ENCODE measurements around the gene TENM4. TPM values are rescaled to one million over a fixed set of nuclear protein-coding genes. Genes with fewer than 3 reads are reported as not detected.

The TENM4 gene
- total and polyA plus RNA-seq, 10 of the 15 experiments (the other 5 are each of a cell fraction or from before 2014, with no cell fraction given) = 0.03 to 0.12 (median 0.06) TPM; not detected in 7

DNA sequence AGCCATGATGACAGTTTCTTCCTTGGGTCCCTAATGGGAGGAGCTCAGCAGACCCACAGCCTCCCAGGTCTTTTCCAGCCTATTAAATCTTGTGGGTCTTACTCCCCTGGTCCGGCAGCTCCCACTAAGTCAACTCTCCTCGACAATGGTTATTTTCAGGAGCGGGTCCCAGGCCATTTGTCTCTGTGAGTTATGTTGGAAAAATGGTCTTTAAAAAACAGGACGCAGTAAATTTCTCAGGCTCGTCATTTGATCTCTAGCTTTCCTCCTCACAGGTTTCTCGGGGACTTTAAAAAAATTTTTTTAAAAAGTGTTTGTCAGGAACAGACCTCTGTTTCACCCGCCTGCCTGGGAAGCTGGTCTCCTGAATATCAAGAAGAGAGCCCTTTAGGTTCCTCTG is 468.7 kb downstream of the TENM4 start (continued):
- no peak for TF ChIP-seq CBX5 (IDR thresholded peaks at IDR 0.05; ENCODE audit: low read depth)
- TF ChIP-seq, protein P1, sequence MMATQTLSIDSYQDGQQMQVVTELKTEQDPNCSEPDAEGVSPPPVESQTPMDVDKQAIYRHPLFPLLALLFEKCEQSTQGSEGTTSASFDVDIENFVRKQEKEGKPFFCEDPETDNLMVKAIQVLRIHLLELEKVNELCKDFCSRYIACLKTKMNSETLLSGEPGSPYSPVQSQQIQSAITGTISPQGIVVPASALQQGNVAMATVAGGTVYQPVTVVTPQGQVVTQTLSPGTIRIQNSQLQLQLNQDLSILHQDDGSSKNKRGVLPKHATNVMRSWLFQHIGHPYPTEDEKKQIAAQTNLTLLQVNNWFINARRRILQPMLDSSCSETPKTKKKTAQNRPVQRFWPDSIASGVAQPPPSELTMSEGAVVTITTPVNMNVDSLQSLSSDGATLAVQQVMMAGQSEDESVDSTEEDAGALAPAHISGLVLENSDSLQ (IDR thresholded peaks at IDR 0.05) = no peak
- TF ChIP-seq NR2C2 (IDR thresholded peaks at IDR 0.05; ENCODE audit: borderline replicate concordance, control insufficient read depth, insufficient read length, low read depth) = no peak
- TF ChIP-seq, protein P2, sequence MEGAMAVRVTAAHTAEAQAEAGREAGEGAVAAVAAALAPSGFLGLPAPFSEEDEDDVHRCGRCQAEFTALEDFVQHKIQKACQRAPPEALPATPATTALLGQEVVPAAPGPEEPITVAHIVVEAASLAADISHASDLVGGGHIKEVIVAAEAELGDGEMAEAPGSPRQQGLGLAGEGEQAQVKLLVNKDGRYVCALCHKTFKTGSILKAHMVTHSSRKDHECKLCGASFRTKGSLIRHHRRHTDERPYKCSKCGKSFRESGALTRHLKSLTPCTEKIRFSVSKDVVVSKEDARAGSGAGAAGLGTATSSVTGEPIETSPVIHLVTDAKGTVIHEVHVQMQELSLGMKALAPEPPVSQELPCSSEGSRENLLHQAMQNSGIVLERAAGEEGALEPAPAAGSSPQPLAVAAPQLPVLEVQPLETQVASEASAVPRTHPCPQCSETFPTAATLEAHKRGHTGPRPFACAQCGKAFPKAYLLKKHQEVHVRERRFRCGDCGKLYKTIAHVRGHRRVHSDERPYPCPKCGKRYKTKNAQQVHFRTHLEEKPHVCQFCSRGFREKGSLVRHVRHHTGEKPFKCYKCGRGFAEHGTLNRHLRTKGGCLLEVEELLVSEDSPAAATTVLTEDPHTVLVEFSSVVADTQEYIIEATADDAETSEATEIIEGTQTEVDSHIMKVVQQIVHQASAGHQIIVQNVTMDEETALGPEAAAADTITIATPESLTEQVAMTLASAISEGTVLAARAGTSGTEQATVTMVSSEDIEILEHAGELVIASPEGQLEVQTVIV (IDR thresholded peaks at IDR 0.05; ENCODE audit: borderline replicate concordance, partially characterized antibody) = no peak
- TF ChIP-seq RAD21 (IDR thresholded peaks at IDR 0.05; ENCODE audit: insufficient read depth, low read depth, low read length) = no peak
- TF ChIP-seq TCF3 (IDR thresholded peaks at IDR 0.05; ENCODE audit: borderline replicate concordance, insufficient read depth, low read depth, low read length) = no peak
- no peak for TF ChIP-seq SREBF2 (IDR thresholded peaks at IDR 0.05; ENCODE audit: low read length)

DNA sequence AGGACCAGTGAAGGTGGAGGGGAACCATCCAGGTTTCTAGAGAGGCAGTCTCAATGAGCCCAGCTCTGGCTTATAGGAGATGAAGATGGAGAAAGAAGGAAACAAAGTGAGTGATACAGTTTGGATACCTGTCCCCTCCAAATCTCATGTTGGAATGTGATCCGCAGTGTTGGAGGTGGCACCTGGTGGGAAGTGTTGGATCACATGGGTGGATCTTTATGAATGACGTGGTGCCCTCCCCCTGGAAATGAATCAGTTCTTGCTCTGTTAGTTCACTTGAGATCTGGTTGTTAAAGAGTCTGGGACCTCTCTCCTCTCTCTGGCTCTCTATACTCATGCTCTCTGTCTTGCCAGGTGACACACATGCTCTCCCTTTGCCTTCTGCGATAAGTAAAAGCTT is 473.0 kb downstream of the TENM4 start:
- H3K4me2 ChIP-seq (ENCODE audit: control insufficient read depth, insufficient read depth) = no peak overlapping the region
- ATAC-seq (no peak), DNase-seq (ENCODE audit: low read depth, low spot score) (no peak), FAIRE-seq (no peak)
- ChIA-PET SMC1A (ENCODE audit: uncharacterized antibody, unreplicated experiment) (no interaction called here), CTCF (no interaction called here), RAD21 (ENCODE audit: unreplicated experiment) (no interaction called here), POLR2A (no interaction called here)
- 24% methylated on average over 3 of the region's 3 CpGs for WGBS (ENCODE audit: insufficient coverage, insufficient replicate concordance, low lambda C conversion rate, missing lambda C conversion rate)
- in situ Hi-C loops (cut with MboI) (no loop called here), intact Hi-C loops (cut with micrococcal nuclease; ENCODE audit: unreplicated experiment) (no loop called here)
- H3K27ac ChIP-seq (ENCODE audit: control insufficient read depth, insufficient read depth) = no peak overlapping the region
- H3K9ac ChIP-seq (ENCODE audit: control insufficient read depth, insufficient read depth, low read length) = no peak overlapping the region
- no peak overlapping the region for H3K4me3 ChIP-seq
- H3K27me3 ChIP-seq (replicated peaks in 1 of 2; ENCODE audit: control insufficient read depth in 2 of 2, insufficient read depth in 2 of 2, low read length in 1 of 2) = peaks cover 0 to 2% of the 10 kb centered on the region in 2 experiments; a peak in 2 of 4 replicates
- no peak overlapping the region for H2AFZ ChIP-seq (ENCODE audit: control insufficient read depth, low read depth, low read length)
- no peaks in the 10 kb centered on the region for H4K20me1 ChIP-seq (ENCODE audit: control insufficient read depth, insufficient read depth)
- TF ChIP-seq YBX1 (IDR thresholded peaks at IDR 0.05) = no peak
- TF ChIP-seq FOXM1 (IDR thresholded peaks at IDR 0.05; ENCODE audit: low read depth, low read length) = no peak
- TF ChIP-seq, protein P3, sequence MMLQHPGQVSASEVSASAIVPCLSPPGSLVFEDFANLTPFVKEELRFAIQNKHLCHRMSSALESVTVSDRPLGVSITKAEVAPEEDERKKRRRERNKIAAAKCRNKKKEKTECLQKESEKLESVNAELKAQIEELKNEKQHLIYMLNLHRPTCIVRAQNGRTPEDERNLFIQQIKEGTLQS (IDR thresholded peaks at IDR 0.05; ENCODE audit: borderline replicate concordance, extremely low read depth, low read depth, low read length) = no peak
- no peak for TF ChIP-seq SMAD1 (IDR thresholded peaks at IDR 0.05; ENCODE audit: low read depth, partially characterized antibody)
- H3K9me3 ChIP-seq (replicated peaks; ENCODE audit: control insufficient read depth, insufficient read depth, low read length) = no peaks in the 10 kb centered on the region
- H3K36me3 ChIP-seq (ENCODE audit: control insufficient read depth in 2 of 2, insufficient read depth in 2 of 2, low read length in 1 of 2) = no peaks in the 10 kb centered on the region
- BruUV-seq (replicated peaks) = no TSS peak
- no peaks in the 10 kb centered on the region for H3K79me2 ChIP-seq (ENCODE audit: control insufficient read depth, insufficient read depth, low read length)
- H3K4me1 ChIP-seq (ENCODE audit: control insufficient read depth, insufficient read depth, low read length) = no peaks in the 10 kb centered on the region
